ACC112 (cell line): Measurements from ENCODE around the gene TBXAS1.

Experiments used
- H2AFZ ChIP-seq: fragments of 200-600 bp; sonication (generic); one replicate; pipeline ENCODE4 v1.6.0; 2017; ENCODE audit warnings: antibody characterized with exemption, low read length; ENCODE audit not compliant: unreplicated experiment
- H3K27ac ChIP-seq: fragments of 200-600 bp; sonication (generic); 2 replicates; pipeline ENCODE4 v1.5.1; 2014; ENCODE audit warnings: low read depth, mild to moderate bottlenecking, antibody characterized with exemption, low read length, moderate library complexity
- H3K27me3 ChIP-seq: fragments of 200-600 bp; sonication (generic); 2 replicates; pipeline ENCODE4 v1.6.1; 2014; ENCODE audit warnings: mild to moderate bottlenecking, antibody characterized with exemption, low read length, moderate library complexity, mixed read lengths; ENCODE audit not compliant: insufficient read depth
- H3K36me3 ChIP-seq: fragments of 200-600 bp; sonication (generic); 2 replicates; pipeline ENCODE4 v1.6.1; 2016; ENCODE audit warnings: mild to moderate bottlenecking, antibody characterized with exemption, low read length, moderate library complexity, mixed read lengths; ENCODE audit not compliant: insufficient read depth
- H3K4me1 ChIP-seq: fragments of 200-600 bp; sonication (generic); one replicate; pipeline ENCODE4 v1.6.1; 2016; ENCODE audit warnings: low read length, mixed read lengths; ENCODE audit not compliant: insufficient read depth, unreplicated experiment, control insufficient read depth
- H3K4me3 ChIP-seq: fragments of 200-600 bp; sonication (generic); 2 replicates; pipeline ENCODE4 v1.5.1; 2014; ENCODE audit warnings: mild to moderate bottlenecking, low read depth, low read length
- H3K79me2 ChIP-seq: fragments of 200-600 bp; sonication (generic); one replicate; pipeline ENCODE4 v1.6.0; 2016; ENCODE audit warnings: low read length; ENCODE audit not compliant: control insufficient read depth, unreplicated experiment, insufficient read depth

The TBXAS1 gene

DNA sequence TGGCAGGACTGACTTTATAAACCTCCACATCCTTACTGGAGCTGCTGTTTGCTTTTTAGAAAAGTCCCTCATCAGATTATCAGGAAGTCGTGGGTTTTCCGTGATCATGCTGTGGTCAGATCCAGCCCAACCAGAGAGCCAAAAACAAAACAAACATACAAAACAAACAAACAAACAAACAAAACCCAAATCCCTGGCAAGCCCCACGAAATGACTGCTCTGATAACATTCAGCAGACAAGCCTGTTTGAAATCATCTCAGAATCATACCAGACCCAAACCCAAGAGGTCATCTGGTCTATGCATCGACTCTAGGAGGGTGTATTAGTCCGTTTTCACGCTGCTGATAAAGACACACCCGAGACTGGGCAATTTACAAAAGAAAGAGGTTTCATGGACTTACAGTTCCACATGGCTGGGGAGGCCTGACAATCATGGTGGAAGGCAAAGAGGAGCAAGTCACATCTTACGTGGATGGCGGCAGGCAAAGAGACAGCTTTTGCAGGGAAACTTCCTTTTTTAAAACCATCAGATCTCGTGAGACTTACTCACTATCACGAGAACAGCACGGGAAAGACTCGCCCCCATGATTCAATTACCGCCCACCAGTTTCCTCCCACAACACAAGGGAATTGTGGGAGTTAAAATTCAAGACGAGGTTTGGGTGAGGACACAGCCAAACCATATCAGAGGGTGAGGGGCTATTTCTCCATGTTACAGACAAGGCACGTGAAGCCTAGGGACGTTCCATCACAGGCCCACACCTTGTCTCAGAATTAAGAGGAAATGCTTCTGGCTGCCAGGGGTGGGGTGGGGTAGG lies 148.0 kb downstream of the TBXAS1 start:
- H3K79me2 ChIP-seq: no peaks in the 10 kb centered on the region
- H3K4me3 ChIP-seq: no peak overlapping the region
- no peak overlapping the region for H3K27ac ChIP-seq
- H2AFZ ChIP-seq: no peak overlapping the region
- no peaks in the 10 kb centered on the region for H3K4me1 ChIP-seq
- no peaks in the 10 kb centered on the region for H3K36me3 ChIP-seq
- H3K27me3 ChIP-seq: no peaks in the 10 kb centered on the region

DNA sequence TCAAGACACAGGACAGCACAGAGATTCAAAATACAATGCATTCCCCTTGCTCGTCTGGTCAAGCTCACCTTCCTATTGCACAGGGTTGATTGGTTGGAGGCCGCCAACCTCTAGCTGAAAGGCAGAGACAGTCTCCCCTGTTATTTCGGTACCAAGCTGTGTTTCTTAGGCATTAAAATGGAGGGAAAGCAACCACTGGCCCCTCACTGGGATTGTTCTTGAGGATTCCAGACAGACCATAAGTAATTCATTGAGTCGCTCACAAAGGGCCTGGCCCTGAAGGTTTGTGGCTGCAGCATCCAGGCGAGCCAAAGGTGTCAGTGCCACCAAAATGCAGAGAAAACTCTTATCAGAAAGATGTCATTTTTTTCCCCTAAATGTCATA lies 152.4 kb downstream of the TBXAS1 start:
- no peaks in the 10 kb centered on the region for H3K4me1 ChIP-seq
- no peak overlapping the region for H3K4me3 ChIP-seq
- H3K36me3 ChIP-seq: no peaks in the 10 kb centered on the region
- no peaks in the 10 kb centered on the region for H3K79me2 ChIP-seq
- no peaks in the 10 kb centered on the region for H3K27me3 ChIP-seq
- no peak overlapping the region for H2AFZ ChIP-seq
- no peak overlapping the region for H3K27ac ChIP-seq

DNA sequence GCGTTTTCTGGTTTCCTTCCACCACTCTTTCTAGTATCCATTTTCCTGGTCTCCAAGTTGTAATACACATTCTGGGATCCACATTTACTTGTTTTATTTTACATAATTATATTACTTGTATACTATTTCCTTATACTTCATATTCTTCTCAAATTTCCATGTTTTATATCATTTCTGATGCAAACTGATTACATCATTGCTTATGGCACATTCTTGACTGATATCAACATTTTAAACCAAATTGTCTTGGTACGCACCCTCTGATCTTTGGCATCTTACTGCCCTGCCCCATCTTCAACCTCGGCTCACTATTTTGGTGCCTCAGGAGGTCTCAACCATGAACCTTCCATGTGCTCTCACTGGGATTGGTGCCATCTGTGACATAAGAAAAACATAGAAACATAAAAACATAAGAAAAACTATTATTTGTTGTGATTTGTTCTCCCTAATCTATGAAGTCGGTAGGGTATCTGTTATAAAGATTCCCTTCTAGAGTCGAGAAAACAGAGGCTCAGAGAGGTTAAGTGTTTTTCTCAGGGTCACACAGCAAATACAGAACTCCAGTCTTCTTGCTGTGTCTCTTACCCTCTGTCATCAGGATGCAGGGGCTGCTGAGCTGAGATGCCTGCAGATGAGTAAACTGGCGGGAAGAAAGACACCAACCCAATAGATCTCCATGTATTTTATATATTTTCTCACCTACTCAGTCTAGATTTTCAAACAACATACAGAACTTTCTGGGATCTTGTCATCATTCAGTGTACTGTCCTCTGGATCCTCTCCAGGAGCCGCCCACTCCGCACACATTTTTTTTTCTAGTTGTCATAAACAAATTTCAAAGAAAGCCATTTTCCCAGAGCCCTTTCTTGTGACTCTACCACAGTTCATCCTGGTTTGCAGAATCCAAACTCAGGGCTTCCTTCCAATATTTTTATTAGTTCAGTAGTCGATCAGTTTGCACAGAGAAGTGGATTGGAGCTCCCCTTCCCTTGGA lies 154.2 kb downstream of the TBXAS1 start:
- no peak overlapping the region for H3K27ac ChIP-seq
- no peak overlapping the region for H3K4me3 ChIP-seq
- H3K27me3 ChIP-seq: no peaks in the 10 kb centered on the region
- H3K36me3 ChIP-seq: no peaks in the 10 kb centered on the region
- H3K79me2 ChIP-seq: no peaks in the 10 kb centered on the region
- no peaks in the 10 kb centered on the region for H3K4me1 ChIP-seq
- H2AFZ ChIP-seq: no peak overlapping the region

DNA sequence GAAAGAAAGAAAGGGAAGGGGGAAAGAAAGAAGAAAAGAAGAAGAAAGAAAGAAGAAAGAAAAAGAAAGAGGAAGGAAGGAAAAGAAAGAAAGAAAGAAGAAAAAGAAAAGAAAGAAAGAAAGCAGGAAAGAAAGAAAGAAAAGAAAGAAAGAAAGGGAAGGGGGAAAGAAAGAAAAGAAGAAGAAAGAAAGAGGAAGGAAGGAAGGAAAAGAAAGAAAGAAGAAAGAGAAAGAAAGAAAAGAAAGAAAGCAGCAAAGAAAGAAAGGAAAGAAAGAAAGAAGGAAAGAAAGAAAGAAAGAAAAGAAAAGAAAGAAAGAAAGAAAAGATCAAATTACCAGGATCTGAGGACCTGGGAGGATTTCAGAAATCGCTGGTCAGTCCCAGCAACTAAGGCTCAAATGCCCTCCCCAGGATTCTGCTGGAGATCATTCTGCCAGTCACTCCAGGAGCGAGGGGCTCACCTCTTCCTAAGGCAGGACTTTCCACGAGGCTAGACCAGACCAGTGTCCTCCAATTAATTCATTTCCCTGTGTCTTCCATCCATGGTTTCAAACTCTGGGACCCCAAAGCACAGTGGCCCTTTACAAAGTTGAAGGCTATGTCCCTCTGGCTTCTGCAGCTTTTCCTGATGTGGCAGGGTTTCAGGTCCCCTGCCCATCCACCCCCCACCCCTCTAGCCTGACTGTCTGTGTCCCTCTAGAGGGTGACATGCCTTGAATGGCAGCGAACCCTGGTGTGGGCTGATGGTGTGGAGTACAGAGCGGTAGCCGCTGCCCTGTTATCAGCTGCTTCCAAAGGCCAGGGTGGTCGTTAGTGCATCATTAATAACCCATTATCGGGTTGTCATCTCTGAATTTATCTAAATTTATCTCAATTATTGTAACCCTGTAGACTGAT lies 155.8 kb downstream of the TBXAS1 start:
- Histone ChIP-seq H2AFZ (no peak overlapping the region), H3K27ac (no peak overlapping the region), H3K4me3 (no peak overlapping the region), H3K4me1 (no peaks in the 10 kb centered on the region), H3K36me3 (no peaks in the 10 kb centered on the region), H3K79me2 (no peaks in the 10 kb centered on the region), H3K27me3 (no peaks in the 10 kb centered on the region)

DNA sequence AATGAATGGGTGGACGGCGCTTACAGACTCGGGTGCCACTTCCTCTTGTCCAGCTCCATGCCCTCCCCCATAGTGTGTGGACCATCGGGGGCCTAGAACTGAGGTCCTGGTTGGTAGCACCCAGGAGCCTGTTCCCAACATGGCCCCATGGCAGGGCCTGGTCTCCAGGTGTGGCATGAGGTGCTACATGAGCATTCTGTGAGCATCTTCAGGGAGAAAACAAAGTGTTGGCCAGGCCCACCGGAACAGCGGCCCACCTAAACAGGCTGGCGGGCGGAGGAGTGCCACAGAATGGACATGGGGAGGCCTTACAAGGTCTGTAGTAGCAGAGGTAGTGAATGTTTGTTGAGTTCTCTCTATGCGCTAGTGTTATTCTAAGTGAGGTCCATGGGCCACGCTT lies 156.7 kb downstream of the TBXAS1 start:
- H3K79me2 ChIP-seq: no peaks in the 10 kb centered on the region
- no peak overlapping the region for H3K27ac ChIP-seq
- no peak overlapping the region for H2AFZ ChIP-seq
- H3K4me1 ChIP-seq: no peaks in the 10 kb centered on the region
- H3K36me3 ChIP-seq: no peaks in the 10 kb centered on the region
- no peak overlapping the region for H3K4me3 ChIP-seq
- no peaks in the 10 kb centered on the region for H3K27me3 ChIP-seq

DNA sequence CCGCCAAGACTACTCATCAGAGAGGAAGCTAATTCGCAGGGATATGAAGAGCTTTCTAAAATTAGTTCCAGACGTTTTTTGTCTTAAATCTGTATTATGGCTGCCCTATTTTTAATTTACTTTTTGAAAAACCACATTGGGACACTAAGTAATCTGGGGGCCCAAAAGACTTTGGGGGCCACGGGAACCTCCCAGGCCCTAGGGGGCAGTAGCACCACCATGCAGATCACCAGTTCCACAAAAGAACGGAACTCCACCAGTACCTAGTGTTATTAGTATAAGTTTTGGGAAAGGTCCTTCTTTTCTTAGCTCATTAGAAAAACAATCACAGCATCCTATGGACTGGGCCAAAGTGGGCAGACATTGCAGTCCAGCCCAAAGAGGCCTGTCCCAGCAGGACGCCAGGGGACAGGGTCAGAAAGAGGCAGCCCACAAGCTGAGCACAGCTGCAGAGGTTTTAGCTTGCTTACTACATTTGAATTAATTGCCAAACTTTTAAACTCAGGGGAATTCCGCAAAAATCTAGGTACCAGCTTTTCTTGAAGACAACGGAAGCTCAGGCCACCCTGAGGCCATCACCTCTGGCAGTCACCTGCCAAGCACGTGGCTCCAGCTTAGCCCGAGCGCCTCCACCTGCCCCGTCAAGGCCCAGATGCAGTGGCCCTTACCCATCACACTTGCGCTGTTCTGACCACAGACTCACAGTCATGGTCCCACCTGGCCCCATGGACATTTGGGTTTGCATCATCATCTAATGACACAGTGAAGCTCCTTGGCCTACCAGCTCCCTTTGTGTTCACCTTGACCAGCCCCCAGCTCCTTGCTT lies 158.8 kb downstream of the TBXAS1 start:
- H3K27ac ChIP-seq: no peak overlapping the region
- no peaks in the 10 kb centered on the region for H3K79me2 ChIP-seq
- H3K4me1 ChIP-seq: peaks cover 4% of the 10 kb centered on the region
- H3K36me3 ChIP-seq: no peaks in the 10 kb centered on the region
- H3K27me3 ChIP-seq: no peaks in the 10 kb centered on the region
- no peak overlapping the region for H3K4me3 ChIP-seq
- H2AFZ ChIP-seq: no peak overlapping the region

DNA sequence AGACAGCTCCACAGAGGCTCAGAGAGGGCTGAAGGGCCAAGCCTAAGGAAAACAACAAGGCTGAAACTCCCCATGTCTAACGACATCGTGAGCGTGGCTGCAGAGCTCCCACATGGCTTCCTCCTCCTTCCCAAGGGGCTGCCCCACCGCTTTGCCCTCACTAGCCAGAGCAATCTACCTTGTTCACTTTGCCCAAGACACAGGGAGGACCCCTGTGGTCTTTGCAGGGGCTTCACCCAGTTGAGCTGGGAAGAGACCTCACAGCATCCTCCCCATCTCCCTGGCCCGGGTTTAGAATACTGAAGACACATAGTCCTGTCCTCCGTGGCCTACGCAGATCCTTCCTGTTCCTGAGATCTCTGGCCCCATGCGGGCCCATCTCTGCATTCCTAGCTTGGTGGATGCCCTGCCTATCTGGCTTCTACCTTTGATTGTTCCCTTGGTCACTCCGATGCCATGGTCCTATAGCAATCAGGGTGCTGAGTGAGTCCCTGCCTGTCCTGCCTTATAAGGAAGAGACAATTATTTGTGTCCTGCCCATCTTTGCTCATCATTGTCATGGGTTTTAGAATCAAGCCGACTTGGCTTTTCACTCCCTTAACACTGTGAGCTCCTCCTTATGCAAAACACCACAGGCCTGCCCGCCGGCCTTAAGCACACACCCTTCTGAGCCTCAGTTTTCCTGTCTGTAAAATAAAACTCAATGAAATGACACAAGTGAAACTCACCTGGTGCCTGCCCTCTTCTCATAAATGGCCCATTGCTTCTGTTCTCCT lies 160.5 kb downstream of the TBXAS1 start:
- H3K79me2 ChIP-seq: no peaks in the 10 kb centered on the region
- H3K4me1 ChIP-seq: peaks cover 4% of the 10 kb centered on the region

DNA sequence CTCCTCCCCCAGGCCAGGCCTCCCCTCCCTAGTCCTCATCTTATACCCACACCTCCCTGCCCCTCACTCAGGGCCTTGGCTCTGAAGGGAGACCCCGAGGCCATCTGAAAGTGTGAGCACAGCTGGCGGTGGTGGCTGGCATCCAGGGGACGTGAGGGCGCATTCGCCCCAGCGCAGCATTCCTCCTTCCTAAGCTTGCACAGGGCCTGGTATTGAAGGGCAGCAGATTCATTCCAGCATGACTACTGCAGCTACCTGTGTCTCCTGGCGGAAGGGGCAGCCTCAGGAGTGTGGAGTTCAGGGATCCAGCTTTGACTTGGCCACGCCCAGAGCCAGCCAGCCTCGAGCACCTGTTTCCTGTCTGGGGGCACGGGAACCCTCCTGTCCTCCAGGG lies 161.1 kb downstream of the TBXAS1 start:
- Histone ChIP-seq H3K36me3 (no peaks in the 10 kb centered on the region), H3K27ac (no peak overlapping the region), H3K4me3 (no peak overlapping the region), H3K4me1 (peaks cover 6% of the 10 kb centered on the region), H3K27me3 (no peaks in the 10 kb centered on the region), H3K79me2 (no peaks in the 10 kb centered on the region), H2AFZ (no peak overlapping the region)

More for the DNA sequence above, 160.5 kb downstream of the TBXAS1 start:
- H3K4me3 ChIP-seq: no peak overlapping the region
- no peaks in the 10 kb centered on the region for H3K27me3 ChIP-seq
- no peaks in the 10 kb centered on the region for H3K36me3 ChIP-seq
- no peak overlapping the region for H3K27ac ChIP-seq
- no peak overlapping the region for H2AFZ ChIP-seq

DNA sequence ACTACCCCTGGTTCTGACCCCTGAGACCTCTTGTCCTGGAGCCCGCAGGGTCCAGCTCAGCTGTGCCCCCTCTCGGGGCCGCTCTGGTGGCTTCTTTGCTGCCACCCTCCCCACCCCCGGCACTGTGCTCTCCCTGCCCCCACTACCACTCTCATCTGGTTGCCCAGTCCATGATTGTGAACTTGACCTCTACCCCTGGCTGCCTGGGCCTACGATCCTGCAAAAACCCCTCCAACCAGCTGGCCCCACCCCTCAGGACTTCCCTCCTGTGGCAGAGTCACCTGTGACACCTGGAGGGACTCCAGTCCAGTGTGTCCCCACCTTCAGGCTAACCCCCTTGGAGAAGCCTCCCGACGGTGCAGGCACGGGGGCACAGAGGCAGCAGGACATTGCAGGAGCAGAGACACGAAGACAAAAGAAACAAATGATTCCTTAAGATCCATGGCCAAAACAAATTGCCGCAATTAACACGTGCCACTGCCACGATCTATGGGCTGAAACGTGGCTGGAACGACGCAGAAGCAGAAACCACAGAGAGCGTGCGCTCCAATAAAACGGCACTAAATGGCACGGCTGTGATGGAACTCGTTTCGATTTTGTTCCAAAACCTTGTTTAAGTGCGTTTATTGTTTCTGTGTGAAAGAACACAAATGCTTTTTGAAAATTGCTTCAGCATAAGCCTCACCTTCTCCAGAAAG lies 161.7 kb downstream of the TBXAS1 start:
- Histone ChIP-seq H3K4me3 (no peak overlapping the region), H2AFZ (no peak overlapping the region), H3K4me1 (peaks cover 11% of the 10 kb centered on the region), H3K79me2 (no peaks in the 10 kb centered on the region), H3K27ac (no peak overlapping the region), H3K36me3 (no peaks in the 10 kb centered on the region), H3K27me3 (no peaks in the 10 kb centered on the region)
